SU-DHL-6 (cell line): ENCODE data around the gene GATD1.
A peak's percentile ranks its signal among the peaks of the same experiment; 100 is the strongest.

Source experiments
- CTCF ChIP-seq: fragments of 200-600 bp; sonication (generic); IDR thresholded peaks from one replicate; pipeline ENCODE4 v1.5.1; 2017; ENCODE audit warnings: antibody characterized with exemption, mild to moderate bottlenecking, low read length, moderate library complexity; ENCODE audit not compliant: insufficient read depth, poor library complexity, severe bottlenecking
- EZH2phosphoT487 ChIP-seq: fragments of 200-600 bp; sonication (generic), shearing (Covaris generic); conservative IDR thresholded peaks from 2 replicates; pipeline ENCODE4 v1.6.1; 2018; ENCODE audit warnings: mild to moderate bottlenecking, antibody characterized with exemption, low read length, moderate library complexity, mixed read lengths

DNA sequence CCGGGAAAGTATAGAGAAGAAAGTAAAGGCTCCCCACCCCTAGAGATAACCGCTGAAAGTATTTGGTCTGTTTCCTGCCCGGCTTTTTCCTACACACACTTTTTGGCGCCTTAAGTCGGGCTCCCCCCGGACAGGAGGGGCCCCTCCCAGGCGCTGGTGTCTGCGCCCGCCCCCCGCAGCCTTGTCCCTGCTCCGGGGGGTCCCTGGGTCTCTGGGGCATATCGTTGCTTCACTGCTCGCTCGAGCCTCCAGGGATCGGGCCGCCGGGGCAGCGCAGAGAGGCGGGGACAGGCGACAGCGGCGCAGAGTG is 49.5 kb upstream of the GATD1 start:
- TF ChIP-seq CTCF (no peak), EZH2phosphoT487 (peak; percentile 94; the same call in 1 of the 2 replicates)
